T-cell (primary cell): ENCODE measurements around the gene AKAP6. TPM values are rescaled to one million over a fixed set of nuclear protein-coding genes. Genes with fewer than 3 reads are reported as not detected.

Experiments
- ATAC-seq, 4 experiments: fragments of 200-7000 bp in 3 of 4; fragments of 150-1000 bp in 1 of 4; cut with Tn5 transposase; replicated peaks in 1 of 4; 1 replicate in 3 of 4; 2 replicates in 1 of 4; pipeline ENCODE4 v1.10.0; 2021; ENCODE audit warnings: moderate library complexity in 3 of 4, mild to moderate bottlenecking in 2 of 4, moderate number of reproducible peaks in 1 of 4
- CTCF ChIA-PET, 2 donors: fragments of 300-600 bp; sonication (Branson Sonifier 250); formaldehyde crosslinking; loops; one replicate each; lab custom pipeline; 2022; ENCODE audit warnings: antibody characterized with exemption in 2 of 2; lab: Charles Lee
- POLR2A ChIA-PET, 2 donors: fragments of 300-600 bp; sonication (Branson Sonifier 250); formaldehyde crosslinking; loops; one replicate each; lab custom pipeline; 2022; ENCODE audit warnings: antibody characterized with exemption in 2 of 2; lab: Charles Lee
- DNase-seq, 35 experiments: peaks; one replicate each; pipeline versions ENCODE4 v3.0.0 to v3.0.0-alpha.2; 2013 to 2023
- H3K27ac ChIP-seq: one replicate; pipeline ENCODE4 v1.5.1; 2013; ENCODE audit warnings: low read length
- H3K27me3 ChIP-seq, 2 experiments: replicated peaks in 1 of 2; 1 replicate in 1 of 2; 2 replicates in 1 of 2; pipeline versions ENCODE4 v1.6.1 to v1.7.0; 2013; ENCODE audit warnings: low read length in 1 of 2, mixed read lengths in 1 of 2; ENCODE audit not compliant: control insufficient read depth in 2 of 2, insufficient read depth in 2 of 2; ENCODE audit errors: extremely low read depth in 1 of 2
- H3K36me3 ChIP-seq, 2 donors: 1 replicate in 1 of 2; 2 replicates in 1 of 2; pipeline versions ENCODE4 v1.6.1 to v1.7.0; 2013; ENCODE audit warnings: low read length in 1 of 2; ENCODE audit not compliant: control insufficient read depth in 2 of 2, insufficient read depth in 1 of 2; ENCODE audit errors: extremely low read depth in 1 of 2
- H3K4me1 ChIP-seq, 2 experiments: 1 replicate in 1 of 2; 2 replicates in 1 of 2; pipeline versions ENCODE4 v1.6.1 to v1.7.0; 2013; ENCODE audit warnings: low read length in 2 of 2, mixed read lengths in 1 of 2; ENCODE audit not compliant: insufficient read depth in 2 of 2, control insufficient read depth in 1 of 2; ENCODE audit errors: extremely low read depth in 1 of 2
- H3K4me3 ChIP-seq, 2 donors: 1 replicate in 1 of 2; 2 replicates in 1 of 2; pipeline versions ENCODE4 v1.5.1 to v1.7.0; 2013; ENCODE audit warnings: mild to moderate bottlenecking in 2 of 2, low read length in 1 of 2, moderate library complexity in 1 of 2; ENCODE audit not compliant: control insufficient read depth in 1 of 2; ENCODE audit errors: extremely low read depth in 1 of 2
- H3K9me3 ChIP-seq: 2 replicates; pipeline ENCODE4 v1.7.0; 2013
- H3K27ac Mint-ChIP-seq, 2 donors: one replicate each; pipeline ENCODE4 v1.8.0; 2020 to 2021; ENCODE audit warnings: mild to moderate bottlenecking in 2 of 2, mixed read lengths in 2 of 2
- H3K27me3 Mint-ChIP-seq, 2 donors: one replicate each; pipeline ENCODE4 v1.8.0; 2021 to 2022; ENCODE audit warnings: mixed read lengths in 2 of 2
- H3K36me3 Mint-ChIP-seq: one replicate; pipeline ENCODE4 v1.8.0; 2021; ENCODE audit warnings: mixed read lengths
- H3K4me1 Mint-ChIP-seq, 3 donors: one replicate each; pipeline ENCODE4 v1.8.0; 2020 to 2022; ENCODE audit warnings: mixed read lengths in 3 of 3, mild to moderate bottlenecking in 1 of 3
- H3K4me3 Mint-ChIP-seq, 3 donors: one replicate each; pipeline ENCODE4 v1.8.0; 2020 to 2022; ENCODE audit warnings: mild to moderate bottlenecking in 3 of 3, mixed read lengths in 3 of 3, moderate library complexity in 3 of 3
- H3K9me3 Mint-ChIP-seq, 3 donors: one replicate each; pipeline ENCODE4 v1.8.0; 2020 to 2022; ENCODE audit warnings: mixed read lengths in 3 of 3
- WGBS: methylation state at CpG from one replicate; pipeline ENCODE4 v1.1.5; 2013; ENCODE audit warnings: missing lambda C conversion rate; ENCODE audit not compliant: insufficient coverage; 5-methylcytosine and 5-hydroxymethylcytosine counted together
- total RNA-seq, 35 experiments: library from RNA in 6 of 35; stranded (reverse) in 6 of 35; fragments of 120-200 nt in 1 of 35; gene quantifications; one replicate each; pipeline versions ENCODE4 v1.2.1 to v1.2.4 and lab custom pipeline; 2013 to 2026

Gene AKAP6
- total RNA-seq, 5 donors from 2014 or later (not counting 1 experiment from before 2014, with no cell fraction given): 1.7 to 6.6 (median 2.6) TPM

- H3K36me3 ChIP-seq: no peaks in the 10 kb centered on the region
- no peak for DNase-seq
- H3K4me1 ChIP-seq: no peaks in the 10 kb centered on the region
- Mint-ChIP-seq H3K9me3 (no peaks in the 10 kb centered on the region), H3K4me3 (no peak overlapping the region), H3K27ac (no peak overlapping the region), H3K27me3 (peaks cover 5 to 6% of the 10 kb centered on the region in 2 donors), H3K36me3 (no peaks in the 10 kb centered on the region), H3K4me1 (no peaks in the 10 kb centered on the region)
- 36% methylated on average over 2 of the region's 7 CpGs for WGBS
- ChIA-PET POLR2A (no interaction called here), CTCF (no interaction called here)
- ATAC-seq: no peak
- H3K27me3 ChIP-seq: no peaks in the 10 kb centered on the region
- no peaks in the 10 kb centered on the region for H3K9me3 ChIP-seq
- H3K27ac ChIP-seq: no peak overlapping the region
- H3K4me3 ChIP-seq: no peak overlapping the region
Measured at GRCh38 chr14:32318087-32318795, 10.9 kb upstream of the AKAP6 start.

- Histone ChIP-seq H3K27me3 (no peaks in the 10 kb centered on the region), H3K9me3 (no peaks in the 10 kb centered on the region), H3K4me1 (no peaks in the 10 kb centered on the region), H3K27ac (no peak overlapping the region), H3K4me3 (no peak overlapping the region), H3K36me3 (no peaks in the 10 kb centered on the region)
- Mint-ChIP-seq H3K4me3 (no peak overlapping the region), H3K9me3 (peaks cover 0 to 1% (median 1%) of the 10 kb centered on the region in 3 donors), H3K27me3 (peaks cover 5 to 6% of the 10 kb centered on the region in 2 donors), H3K36me3 (no peaks in the 10 kb centered on the region), H3K27ac (no peak overlapping the region), H3K4me1 (no peaks in the 10 kb centered on the region)
- ChIA-PET POLR2A (no interaction called here), CTCF (no interaction called here)
- DNase-seq (no peak), ATAC-seq (no peak)
Measured at GRCh38 chr14:32319368-32320049, 9.6 kb upstream of the AKAP6 start.

GRCh38 chr14:32324601-32325000, 4.5 kb upstream of the AKAP6 start:
- no peak overlapping the region for H3K27ac Mint-ChIP-seq
- ChIA-PET POLR2A (no interaction called here), CTCF (no interaction called here)
- H3K27me3 ChIP-seq: no peaks in the 10 kb centered on the region
- no peak for ATAC-seq
- no peaks in the 10 kb centered on the region for H3K36me3 ChIP-seq
- no peak for DNase-seq
- no peaks in the 10 kb centered on the region for H3K4me1 ChIP-seq
- no peak overlapping the region for H3K4me3 Mint-ChIP-seq
- H3K4me1 Mint-ChIP-seq: peaks cover 0 to 3% (median 0%) of the 10 kb centered on the region in 3 donors
- H3K4me3 ChIP-seq: no peak overlapping the region
- WGBS: no CpG with 5 or more reads among the region's 1 CpG
- H3K36me3 Mint-ChIP-seq: no peaks in the 10 kb centered on the region
- no peak overlapping the region for H3K27ac ChIP-seq
- no peaks in the 10 kb centered on the region for H3K27me3 Mint-ChIP-seq
- H3K9me3 ChIP-seq: no peaks in the 10 kb centered on the region
- peaks cover 0 to 14% (median 13%) of the 10 kb centered on the region in 3 donors for H3K9me3 Mint-ChIP-seq

- Mint-ChIP-seq H3K27ac (no peak overlapping the region), H3K4me3 (no peak overlapping the region), H3K27me3 (no peaks in the 10 kb centered on the region), H3K4me1 (peaks cover 0 to 3% (median 0%) of the 10 kb centered on the region in 3 donors), H3K9me3 (peaks cover 0 to 14% (median 13%) of the 10 kb centered on the region in 3 donors), H3K36me3 (no peaks in the 10 kb centered on the region)
- Histone ChIP-seq H3K27ac (no peak overlapping the region), H3K27me3 (no peaks in the 10 kb centered on the region), H3K4me1 (no peaks in the 10 kb centered on the region), H3K9me3 (no peaks in the 10 kb centered on the region), H3K36me3 (no peaks in the 10 kb centered on the region), H3K4me3 (no peak overlapping the region)
- DNase-seq: peak in 1 of 35 experiments; percentile 4
- no peak for ATAC-seq
- POLR2A ChIA-PET: interaction anchor here in 1 of 2 donors (0.7 kb wide), 1 partner anchor 95 kb away, joined by 3 read pairs; no protein-coding TSS in a partner anchor
- CTCF ChIA-PET: no interaction called here
- WGBS: 86% methylated on average over 2 of the region's 2 CpGs
Measured at GRCh38 chr14:32327255-32327961, 1.7 kb upstream of the AKAP6 start.

GRCh38 chr14:32329690-32330285, 690 bp downstream of the AKAP6 start:
- no peaks in the 10 kb centered on the region for H3K27me3 Mint-ChIP-seq
- no peaks in the 10 kb centered on the region for H3K36me3 Mint-ChIP-seq
- ATAC-seq (no peak), DNase-seq (no peak)
- no peaks in the 10 kb centered on the region for H3K27me3 ChIP-seq
- ChIA-PET CTCF (no interaction called here), POLR2A (no interaction called here)
- no peak overlapping the region for H3K27ac ChIP-seq
- WGBS: no CpG with 5 or more reads among the region's 2 CpGs
- no peak overlapping the region for H3K27ac Mint-ChIP-seq
- no peaks in the 10 kb centered on the region for H3K4me1 ChIP-seq
- no peaks in the 10 kb centered on the region for H3K36me3 ChIP-seq
- H3K4me3 Mint-ChIP-seq: no peak overlapping the region
- H3K4me1 Mint-ChIP-seq: peaks cover 0 to 3% (median 0%) of the 10 kb centered on the region in 3 donors
- H3K9me3 ChIP-seq: no peaks in the 10 kb centered on the region
- H3K4me3 ChIP-seq: no peak overlapping the region
- peaks cover 0 to 10% (median 9%) of the 10 kb centered on the region in 3 donors for H3K9me3 Mint-ChIP-seq
